ENCODE measurements around the gene SPEF2. TPM values are rescaled to one million over a fixed set of nuclear protein-coding genes. Genes with fewer than 3 reads are reported as not detected.

Gene SPEF2
- total RNA-seq, 1 donor from 2014 or later = 14.4 TPM

- DNase-seq (ENCODE audit: low spot score) (no peak), ATAC-seq (no peak)
- intact Hi-C loops (cut with DNase I) = no loop called here
These were observed 186.6 kb downstream of the SPEF2 start for GRCh38 chr5:35804201-35804653.

- DNase-seq (ENCODE audit: low spot score) (no peak), ATAC-seq (no peak)
- intact Hi-C loops (cut with DNase I) = no loop called here
These were observed 187.2 kb downstream of the SPEF2 start for GRCh38 chr5:35804841-35805240.

- intact Hi-C loops (cut with DNase I) = no loop called here
- DNase-seq (ENCODE audit: low spot score) (no peak), ATAC-seq (no peak)
These were observed 192.9 kb downstream of the SPEF2 start for GRCh38 chr5:35810601-35811000.

GRCh38 chr5:35811108-35811741 is 193.6 kb downstream of the SPEF2 start:
- ATAC-seq (no peak), DNase-seq (ENCODE audit: low spot score) (no peak)
- intact Hi-C loops (cut with DNase I) = no loop called here

- intact Hi-C loops (cut with DNase I) = no loop called here
- DNase-seq (ENCODE audit: low spot score) = no peak
- ATAC-seq = no peak
These were observed 195.9 kb downstream of the SPEF2 start for GRCh38 chr5:35813521-35813920.

- DNase-seq (ENCODE audit: low spot score) (no peak), ATAC-seq (peak; percentile 41)
- intact Hi-C loops (cut with DNase I) = no loop called here
These were observed 197.7 kb downstream of the SPEF2 start for GRCh38 chr5:35815089-35815936.

GRCh38 chr5:35816881-35817521 is 199.3 kb downstream of the SPEF2 start:
- no peak for DNase-seq (ENCODE audit: low spot score)
- ATAC-seq = no peak
- intact Hi-C loops (cut with DNase I) = no loop called here

- DNase-seq (ENCODE audit: low spot score) = no peak
- ATAC-seq = no peak
- intact Hi-C loops (cut with DNase I) = no loop called here
These were observed 201.4 kb downstream of the SPEF2 start for GRCh38 chr5:35819026-35819425.

- no peak for ATAC-seq
- intact Hi-C loops (cut with DNase I) = no loop called here
These were observed 202.0 kb downstream of the SPEF2 start for GRCh38 chr5:35819668-35820067.

GRCh38 chr5:35820735-35821134 is 203.1 kb downstream of the SPEF2 start:
- DNase-seq (ENCODE audit: low spot score) = no peak
- no peak for ATAC-seq
- intact Hi-C loops (cut with DNase I) = no loop called here

More at GRCh38 chr5:35819668-35820067, 202.0 kb downstream of the SPEF2 start:
- DNase-seq (ENCODE audit: low spot score) = no peak

GRCh38 chr5:35821513-35821912 is 203.8 kb downstream of the SPEF2 start:
- no peak for ATAC-seq
- no peak for DNase-seq (ENCODE audit: low spot score)
- intact Hi-C loops (cut with DNase I) = no loop called here

- intact Hi-C loops (cut with DNase I) = no loop called here
- no peak for ATAC-seq
- DNase-seq (ENCODE audit: low spot score) = no peak
These were observed 204.8 kb downstream of the SPEF2 start for GRCh38 chr5:35822511-35822910.

- intact Hi-C loops (cut with DNase I) = no loop called here
- no peak for DNase-seq (ENCODE audit: low spot score)
- no peak for ATAC-seq
These were observed 205.9 kb downstream of the SPEF2 start for GRCh38 chr5:35823347-35824098.

GRCh38 chr5:35826056-35826455 is 208.4 kb downstream of the SPEF2 start:
- no peak for DNase-seq (ENCODE audit: low spot score)
- intact Hi-C loops (cut with DNase I) = no loop called here
- no peak for ATAC-seq

GRCh38 chr5:35826554-35826953 is 208.9 kb downstream of the SPEF2 start:
- no peak for ATAC-seq
- DNase-seq (ENCODE audit: low spot score) = no peak
- intact Hi-C loops (cut with DNase I) = no loop called here

GRCh38 chr5:35828082-35828598 is 210.5 kb downstream of the SPEF2 start:
- intact Hi-C loops (cut with DNase I) = no loop called here
- DNase-seq (ENCODE audit: low spot score) = no peak
- ATAC-seq = no peak

- DNase-seq (ENCODE audit: low spot score) (no peak), ATAC-seq (no peak)
- intact Hi-C loops (cut with DNase I) = no loop called here
These were observed 212.9 kb downstream of the SPEF2 start for GRCh38 chr5:35830587-35830986.

- ATAC-seq (no peak), DNase-seq (ENCODE audit: low spot score) (no peak)
- intact Hi-C loops (cut with DNase I) = no loop called here
These were observed 215.1 kb downstream of the SPEF2 start for GRCh38 chr5:35832762-35833161.

- intact Hi-C loops (cut with DNase I) = no loop called here
- no peak for ATAC-seq
- no peak for DNase-seq (ENCODE audit: low spot score)
These were observed 215.6 kb downstream of the SPEF2 start for GRCh38 chr5:35833224-35833623.
